ENCODE data around the gene USP38.
"Not testable (repeated sequence)": the region's sequence is repeated elsewhere in the genome, so short reads cannot be mapped to it uniquely, and the experiment has no call there.

USP38 gene

GRCh38 chr4:143212566-143212965 lies 27.8 kb downstream of the USP38 start:
- TF ChIP-seq CTCF (IDR thresholded peaks at IDR 0.05; ENCODE audit: low read depth, low read length), result no peak

GRCh38 chr4:143215873-143216272 lies 31.2 kb downstream of the USP38 start:
- no peak overlapping the region for H3K4me3 ChIP-seq (ENCODE audit: low read depth, low read length)
- no peak for TF ChIP-seq CTCF (IDR thresholded peaks at IDR 0.05; ENCODE audit: low read depth, low read length)

More at GRCh38 chr4:143212566-143212965, 27.8 kb downstream of the USP38 start:
- no peak overlapping the region for H3K4me3 ChIP-seq (ENCODE audit: low read depth, low read length)

GRCh38 chr4:143224255-143224654 lies 39.5 kb downstream of the USP38 start:
- TF ChIP-seq CTCF (IDR thresholded peaks at IDR 0.05; ENCODE audit: low read depth, low read length), result no peak
- H3K4me3 ChIP-seq (ENCODE audit: low read depth, low read length), result no peak overlapping the region

- TF ChIP-seq CTCF (IDR thresholded peaks at IDR 0.05; ENCODE audit: low read depth, low read length), result no peak
- no peak overlapping the region for H3K4me3 ChIP-seq (ENCODE audit: low read depth, low read length)
These were observed 40.5 kb downstream of the USP38 start for GRCh38 chr4:143225167-143225566.

GRCh38 chr4:143230683-143231082 lies 46.0 kb downstream of the USP38 start:
- TF ChIP-seq CTCF (IDR thresholded peaks at IDR 0.05; ENCODE audit: low read depth, low read length), result no peak
- no peak overlapping the region for H3K4me3 ChIP-seq (ENCODE audit: low read depth, low read length)

GRCh38 chr4:143232277-143232676 lies 47.6 kb downstream of the USP38 start:
- no peak for TF ChIP-seq CTCF (IDR thresholded peaks at IDR 0.05; ENCODE audit: low read depth, low read length)
- H3K4me3 ChIP-seq (ENCODE audit: low read depth, low read length), result no peak overlapping the region

- H3K4me3 ChIP-seq (ENCODE audit: low read depth, low read length), result no peak overlapping the region
- TF ChIP-seq CTCF (IDR thresholded peaks at IDR 0.05; ENCODE audit: low read depth, low read length), result no peak
These were observed 49.4 kb downstream of the USP38 start for GRCh38 chr4:143234153-143234552.

GRCh38 chr4:143237195-143237594 lies 52.5 kb downstream of the USP38 start:
- H3K4me3 ChIP-seq (ENCODE audit: low read depth, low read length), result not testable (repeated sequence)

All from WI38 (cell line).